Measurements from ENCODE around the gene RAI14. TPM values are rescaled to one million over a fixed set of nuclear protein-coding genes. Genes with fewer than 3 reads are reported as not detected.

RAI14 gene
- total and polyA plus RNA-seq, 2 experiments from 2014 or later: 42.2 to 49.6 TPM

DNA sequence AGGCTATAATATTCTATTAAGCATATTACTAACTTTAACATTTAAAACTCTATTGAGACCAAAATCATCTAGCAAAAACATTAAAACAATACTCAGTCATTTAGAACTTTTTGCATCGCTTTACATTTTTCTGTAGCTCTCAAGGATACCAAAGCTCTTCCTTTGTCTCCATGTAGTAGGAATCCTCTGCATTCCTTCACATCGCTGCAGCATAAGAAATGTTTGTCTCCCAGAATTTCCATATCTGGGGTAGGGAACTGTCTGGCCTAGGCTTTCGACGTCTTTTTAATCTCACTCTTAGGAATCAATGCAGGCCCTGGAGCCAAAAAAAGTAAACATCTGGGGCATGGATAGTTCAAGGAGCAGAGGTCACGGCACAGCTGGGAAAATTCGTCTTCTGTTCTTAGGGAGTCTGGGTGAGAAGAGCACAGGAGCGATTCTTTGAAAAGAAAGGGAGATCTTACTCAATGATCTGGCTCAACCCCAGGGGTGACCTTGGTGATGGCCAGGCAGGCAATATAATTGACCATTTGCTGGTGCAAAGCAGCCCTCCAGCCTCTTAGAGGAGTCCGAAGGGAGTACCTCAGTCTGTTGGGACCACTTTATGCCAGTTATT is 23.2 kb upstream of the RAI14 start:
- TF ChIP-seq EZH2phosphoT487 (IDR thresholded peaks at IDR 0.05; ENCODE audit: low read depth, severe bottlenecking, unreplicated experiment) (no peak), EZH2 (IDR thresholded peaks at IDR 0.05; ENCODE audit: borderline replicate concordance) (no peak)
- TF ChIP-seq, protein P1, sequence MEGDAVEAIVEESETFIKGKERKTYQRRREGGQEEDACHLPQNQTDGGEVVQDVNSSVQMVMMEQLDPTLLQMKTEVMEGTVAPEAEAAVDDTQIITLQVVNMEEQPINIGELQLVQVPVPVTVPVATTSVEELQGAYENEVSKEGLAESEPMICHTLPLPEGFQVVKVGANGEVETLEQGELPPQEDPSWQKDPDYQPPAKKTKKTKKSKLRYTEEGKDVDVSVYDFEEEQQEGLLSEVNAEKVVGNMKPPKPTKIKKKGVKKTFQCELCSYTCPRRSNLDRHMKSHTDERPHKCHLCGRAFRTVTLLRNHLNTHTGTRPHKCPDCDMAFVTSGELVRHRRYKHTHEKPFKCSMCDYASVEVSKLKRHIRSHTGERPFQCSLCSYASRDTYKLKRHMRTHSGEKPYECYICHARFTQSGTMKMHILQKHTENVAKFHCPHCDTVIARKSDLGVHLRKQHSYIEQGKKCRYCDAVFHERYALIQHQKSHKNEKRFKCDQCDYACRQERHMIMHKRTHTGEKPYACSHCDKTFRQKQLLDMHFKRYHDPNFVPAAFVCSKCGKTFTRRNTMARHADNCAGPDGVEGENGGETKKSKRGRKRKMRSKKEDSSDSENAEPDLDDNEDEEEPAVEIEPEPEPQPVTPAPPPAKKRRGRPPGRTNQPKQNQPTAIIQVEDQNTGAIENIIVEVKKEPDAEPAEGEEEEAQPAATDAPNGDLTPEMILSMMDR (IDR thresholded peaks at IDR 0.05; ENCODE audit: poor library complexity): no peak
- 63% methylated on average over 8 of the region's 8 CpGs for WGBS (ENCODE audit: low lambda C conversion rate, missing lambda C conversion rate)
- Histone ChIP-seq H3K36me3 (replicated peaks; ENCODE audit: insufficient read depth, low read depth) (no peaks in the 10 kb centered on the region), H2AFZ (peak overlapping the region; percentile 31), H3K27ac (no peak overlapping the region), H3K4me3 (no peak overlapping the region), H3K9me3 (ENCODE audit: low read depth) (no peaks in the 10 kb centered on the region), H3K27me3 (no peaks in the 10 kb centered on the region), H3K9me2 (replicated peaks; ENCODE audit: insufficient read depth) (no peaks in the 10 kb centered on the region), H4K20me1 (ENCODE audit: insufficient read depth, poor library complexity, severe bottlenecking) (no peaks in the 10 kb centered on the region), H3K4me1 (ENCODE audit: insufficient read depth) (peaks cover 1% of the 10 kb centered on the region), H3K4me2 (no peak overlapping the region), H3K79me2 (no peaks in the 10 kb centered on the region)
- no peak for DNase-seq (ENCODE audit: low spot score)

DNA sequence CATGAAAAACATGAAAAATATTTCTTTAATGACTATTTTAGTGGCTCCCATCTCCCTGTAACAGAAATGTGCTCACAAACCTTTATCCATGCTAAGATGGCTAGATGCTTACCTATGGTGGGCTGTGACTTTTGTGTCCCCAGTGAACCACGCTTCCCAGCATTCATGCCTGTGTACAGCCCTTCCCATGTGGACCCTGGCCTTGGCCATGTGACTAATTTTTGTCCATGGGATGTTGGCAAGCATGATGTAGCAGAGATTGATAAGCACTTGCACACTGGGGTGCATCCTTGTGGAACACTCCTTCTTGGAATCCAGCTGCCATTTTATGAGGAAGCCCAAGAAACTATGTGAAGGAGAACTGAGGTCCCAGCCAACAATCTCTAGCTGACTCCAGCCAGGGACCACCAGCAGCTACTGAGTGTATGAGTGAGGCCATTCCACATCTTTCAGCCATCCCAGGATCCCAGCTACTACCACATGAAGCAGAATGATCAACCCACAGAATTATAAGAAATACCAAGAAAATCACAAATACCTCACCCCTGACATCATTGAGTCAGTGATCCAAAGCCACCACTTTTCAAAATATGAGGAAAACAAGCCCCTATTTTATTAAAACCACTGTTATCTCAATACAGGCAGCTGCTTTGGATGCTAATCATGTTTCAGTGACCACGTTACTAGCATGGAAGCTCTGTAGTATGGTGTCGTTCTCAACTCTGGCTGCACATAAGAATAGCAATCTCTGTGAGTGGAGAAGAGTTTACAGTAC is 16.1 kb upstream of the RAI14 start:
- 94% methylated on average over 3 of the region's 3 CpGs for WGBS (ENCODE audit: low lambda C conversion rate, missing lambda C conversion rate)
- Histone ChIP-seq H3K27me3 (no peaks in the 10 kb centered on the region), H3K9me3 (ENCODE audit: low read depth) (no peaks in the 10 kb centered on the region), H2AFZ (no peak overlapping the region), H3K79me2 (no peaks in the 10 kb centered on the region), H3K4me3 (no peak overlapping the region), H4K20me1 (ENCODE audit: insufficient read depth, poor library complexity, severe bottlenecking) (no peaks in the 10 kb centered on the region), H3K9me2 (replicated peaks; ENCODE audit: insufficient read depth) (no peaks in the 10 kb centered on the region), H3K36me3 (replicated peaks; ENCODE audit: insufficient read depth, low read depth) (no peaks in the 10 kb centered on the region), H3K4me1 (ENCODE audit: insufficient read depth) (no peaks in the 10 kb centered on the region), H3K4me2 (no peak overlapping the region), H3K27ac (no peak overlapping the region)
- DNase-seq (ENCODE audit: low spot score): no peak
- TF ChIP-seq EZH2phosphoT487 (IDR thresholded peaks at IDR 0.05; ENCODE audit: low read depth, severe bottlenecking, unreplicated experiment): no peak
- TF ChIP-seq, protein P1 (IDR thresholded peaks at IDR 0.05; ENCODE audit: poor library complexity): no peak
- no peak for TF ChIP-seq EZH2 (IDR thresholded peaks at IDR 0.05; ENCODE audit: borderline replicate concordance)

DNA sequence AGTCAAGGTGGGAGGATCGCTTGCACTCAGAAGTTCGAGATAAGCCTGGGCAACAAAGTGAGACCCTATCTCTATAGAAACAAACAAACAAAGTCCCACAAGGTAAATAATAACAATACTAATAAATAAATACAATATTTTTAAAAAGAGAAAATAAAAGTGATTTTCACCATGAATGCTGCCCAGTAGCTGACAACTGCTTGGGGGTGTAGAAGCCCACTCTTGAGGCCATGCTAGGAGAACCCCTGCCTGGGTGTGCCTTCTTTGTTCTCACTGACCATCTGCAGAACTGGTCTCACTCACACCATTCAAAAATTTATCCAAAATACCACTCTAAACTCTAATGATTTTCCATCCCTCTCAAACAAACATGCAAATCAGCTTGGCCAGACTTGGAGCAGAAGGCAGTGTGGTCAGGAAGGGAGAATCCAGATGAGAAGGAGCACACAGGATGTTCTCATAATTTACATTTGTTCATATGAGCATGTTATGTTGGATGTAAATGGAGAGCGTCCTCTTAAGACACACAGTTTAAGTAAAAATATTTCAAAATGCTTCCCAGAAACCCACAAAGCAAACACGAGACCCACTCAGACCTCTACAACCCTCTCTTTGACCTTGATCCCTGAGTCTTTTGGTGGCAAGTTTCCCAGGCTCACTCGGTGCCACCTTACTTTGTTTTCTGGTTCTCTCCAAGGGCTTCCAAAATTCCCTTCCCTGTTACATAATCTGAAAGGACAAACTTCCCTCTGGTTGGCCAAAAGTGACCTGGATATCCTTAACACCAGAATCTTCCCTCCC is 7.9 kb upstream of the RAI14 start:
- no peaks in the 10 kb centered on the region for H4K20me1 ChIP-seq (ENCODE audit: insufficient read depth, poor library complexity, severe bottlenecking)
- TF ChIP-seq EZH2phosphoT487 (IDR thresholded peaks at IDR 0.05; ENCODE audit: low read depth, severe bottlenecking, unreplicated experiment) (no peak), EZH2 (IDR thresholded peaks at IDR 0.05; ENCODE audit: borderline replicate concordance) (no peak)
- TF ChIP-seq, protein P1 (IDR thresholded peaks at IDR 0.05; ENCODE audit: poor library complexity): no peak
- 82% methylated on average over 5 of the region's 5 CpGs for WGBS (ENCODE audit: low lambda C conversion rate, missing lambda C conversion rate)
- no peak overlapping the region for H3K4me3 ChIP-seq
- H3K27me3 ChIP-seq: no peaks in the 10 kb centered on the region
- H3K27ac ChIP-seq: no peak overlapping the region
- no peak for DNase-seq (ENCODE audit: low spot score)
- H3K36me3 ChIP-seq (replicated peaks; ENCODE audit: insufficient read depth, low read depth): no peaks in the 10 kb centered on the region
- no peaks in the 10 kb centered on the region for H3K4me1 ChIP-seq (ENCODE audit: insufficient read depth)
- no peaks in the 10 kb centered on the region for H3K9me3 ChIP-seq (ENCODE audit: low read depth)
- H3K79me2 ChIP-seq: no peaks in the 10 kb centered on the region
- no peak overlapping the region for H3K4me2 ChIP-seq
- no peaks in the 10 kb centered on the region for H3K9me2 ChIP-seq (replicated peaks; ENCODE audit: insufficient read depth)
- H2AFZ ChIP-seq: no peak overlapping the region
